ENCODE measurements around the gene ABCC11. TPM values are rescaled to one million over a fixed set of nuclear protein-coding genes. Genes with fewer than 3 reads are reported as not detected.
A peak's percentile ranks its signal among the peaks of the same experiment; 100 is the strongest.

Gene ABCC11
- total and polyA plus RNA-seq, 2 of the 13 experiments (the other 11 are each of a cell fraction or from before 2014, with no cell fraction given): 1.0 to 1.4 TPM

- TF ChIP-seq HNF1B (CRISPR knock-in tag; IDR thresholded peaks at IDR 0.05) (peak; percentile 14; the same call in 1 of the 2 replicates), GPBP1L1 (CRISPR knock-in tag; IDR thresholded peaks at IDR 0.05) (no peak), PBX2 (CRISPR knock-in tag; IDR thresholded peaks at IDR 0.05) (no peak), ZBTB43 (CRISPR knock-in tag; conservative IDR thresholded peaks at IDR 0.05) (no peak; the same call in 1 of the 2 replicates), HHEX (CRISPR knock-in tag; IDR thresholded peaks at IDR 0.05) (peak; percentile 69), HOMEZ (CRISPR knock-in tag; IDR thresholded peaks at IDR 0.05; ENCODE audit: low read depth) (peak; percentile 93), MTA1 (CRISPR knock-in tag; IDR thresholded peaks at IDR 0.05; ENCODE audit: borderline replicate concordance) (peak; percentile 86), ZNF619 (CRISPR knock-in tag; IDR thresholded peaks at IDR 0.05) (0 out of 2 replicates have a peak, but pooled peaks have one; percentile 49), MIER3 (CRISPR knock-in tag; IDR thresholded peaks at IDR 0.05; ENCODE audit: borderline replicate concordance) (peak; percentile 96; the same call in 1 of the 2 replicates), RAD21 (CRISPR knock-in tag; IDR thresholded peaks at IDR 0.05) (no peak; the same call in 1 of the 2 replicates), ZNF512 (CRISPR knock-in tag; IDR thresholded peaks at IDR 0.05) (no peak), ZC3H4 (CRISPR knock-in tag; IDR thresholded peaks at IDR 0.05; ENCODE audit: borderline replicate concordance) (no peak), ZNF34 (CRISPR knock-in tag; IDR thresholded peaks at IDR 0.05; ENCODE audit: borderline replicate concordance) (no peak), NFIC (IDR thresholded peaks at IDR 0.05; ENCODE audit: low read length) (peak; percentile 83), ARID5B (CRISPR knock-in tag; IDR thresholded peaks at IDR 0.05) (peak; percentile 99)
These were observed 43.1 kb downstream of the ABCC11 start (continued) for GRCh38 chr16:48203974-48204824.

Measured in HepG2 (cell line).